GM19455 (cell line): Measurements from ENCODE around the gene OSBPL1A.

Experiments
- ATAC-seq: cut with Tn5 transposase; IDR thresholded peaks from one replicate; pipeline ENCODE4 v1.9.1; 2021; ENCODE audit not compliant: unreplicated experiment

Gene OSBPL1A

DNA sequence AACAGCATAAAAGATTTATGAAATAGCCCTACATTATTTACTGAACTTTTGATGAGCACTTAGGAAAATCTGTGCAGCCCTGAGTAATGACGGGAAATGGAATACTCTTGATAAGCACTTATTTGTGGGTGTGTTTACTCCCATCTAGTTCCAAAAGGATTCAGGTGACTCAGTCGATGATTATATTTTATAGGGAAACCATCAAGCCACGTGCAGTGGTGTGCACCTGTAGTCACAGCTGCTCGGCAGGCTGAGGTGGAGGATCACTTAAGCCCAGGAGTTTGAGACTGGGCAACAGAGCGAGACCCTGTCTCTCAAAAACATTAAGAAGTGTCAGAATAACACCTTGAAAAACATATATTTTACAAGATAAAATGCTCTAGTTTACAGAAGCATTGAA lies 166.9 kb downstream of the OSBPL1A start:
- ATAC-seq: no peak

DNA sequence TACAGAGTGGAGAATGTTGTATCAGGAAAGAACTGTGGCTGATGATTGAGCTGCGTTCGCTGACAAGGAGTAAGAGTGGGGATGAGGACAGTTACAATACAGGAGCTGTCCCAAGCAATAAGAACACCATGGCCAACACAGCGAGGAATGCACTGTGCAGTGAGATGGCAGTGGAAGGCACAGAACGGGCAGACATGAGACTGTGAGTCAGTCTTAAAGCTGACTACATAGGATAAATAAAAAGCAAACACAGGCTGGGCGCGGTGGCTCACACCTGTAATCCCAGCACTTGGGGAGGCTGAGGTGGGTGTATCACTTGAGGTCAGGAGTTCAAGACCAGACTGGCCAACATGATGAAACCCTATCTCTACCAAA lies 169.0 kb downstream of the OSBPL1A start:
- ATAC-seq: no peak

DNA sequence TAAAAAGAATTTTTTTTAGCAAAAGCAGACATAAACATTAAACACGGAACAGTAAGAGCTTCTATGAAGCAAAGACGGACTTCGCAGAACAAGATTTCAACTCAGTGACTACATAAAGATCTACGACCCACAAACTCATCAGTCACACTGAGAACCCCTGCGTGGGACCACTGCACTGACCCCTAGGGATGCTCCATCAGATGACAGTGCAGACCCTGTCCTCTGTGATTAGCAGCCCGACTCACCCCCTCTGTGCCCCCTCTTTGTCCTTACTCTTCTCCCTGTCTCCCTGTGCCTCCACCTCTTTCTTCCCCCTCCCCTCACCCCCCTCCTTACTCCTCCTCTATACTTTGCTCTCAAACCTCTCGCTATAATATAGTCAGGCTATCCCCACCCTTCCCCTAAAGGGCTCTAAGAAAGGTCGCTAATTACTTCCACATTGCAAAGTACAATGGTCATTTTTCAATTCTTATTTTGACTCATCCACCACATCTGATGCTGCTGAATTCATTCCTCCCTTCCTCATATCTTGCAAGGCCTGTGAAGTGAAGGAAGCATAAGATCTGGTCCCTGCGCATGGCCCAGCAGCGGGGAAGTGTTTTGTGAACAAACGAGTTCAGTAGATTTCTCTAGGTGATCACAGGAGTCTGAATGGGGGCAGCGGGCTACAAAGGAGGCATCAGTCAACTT lies 169.5 kb downstream of the OSBPL1A start:
- ATAC-seq: no peak

DNA sequence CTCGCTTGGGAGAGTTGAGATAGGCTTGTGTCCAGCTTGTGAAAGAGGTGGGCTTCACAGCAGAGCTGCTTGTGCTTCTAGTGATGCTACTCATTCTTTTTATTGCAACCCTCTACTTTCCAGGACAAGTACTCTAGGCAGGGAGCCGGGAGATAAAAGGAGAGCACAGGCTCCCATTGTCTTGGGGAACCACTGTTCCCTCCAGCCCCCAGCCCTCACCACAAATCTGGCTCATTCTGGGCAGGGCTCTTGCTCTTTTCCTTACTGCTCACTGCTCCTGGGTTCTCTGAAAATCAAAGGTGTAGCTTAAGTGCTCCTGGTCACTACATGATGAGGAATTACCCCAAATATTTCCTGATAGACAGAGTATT lies 177.3 kb downstream of the OSBPL1A start:
- no peak for ATAC-seq

DNA sequence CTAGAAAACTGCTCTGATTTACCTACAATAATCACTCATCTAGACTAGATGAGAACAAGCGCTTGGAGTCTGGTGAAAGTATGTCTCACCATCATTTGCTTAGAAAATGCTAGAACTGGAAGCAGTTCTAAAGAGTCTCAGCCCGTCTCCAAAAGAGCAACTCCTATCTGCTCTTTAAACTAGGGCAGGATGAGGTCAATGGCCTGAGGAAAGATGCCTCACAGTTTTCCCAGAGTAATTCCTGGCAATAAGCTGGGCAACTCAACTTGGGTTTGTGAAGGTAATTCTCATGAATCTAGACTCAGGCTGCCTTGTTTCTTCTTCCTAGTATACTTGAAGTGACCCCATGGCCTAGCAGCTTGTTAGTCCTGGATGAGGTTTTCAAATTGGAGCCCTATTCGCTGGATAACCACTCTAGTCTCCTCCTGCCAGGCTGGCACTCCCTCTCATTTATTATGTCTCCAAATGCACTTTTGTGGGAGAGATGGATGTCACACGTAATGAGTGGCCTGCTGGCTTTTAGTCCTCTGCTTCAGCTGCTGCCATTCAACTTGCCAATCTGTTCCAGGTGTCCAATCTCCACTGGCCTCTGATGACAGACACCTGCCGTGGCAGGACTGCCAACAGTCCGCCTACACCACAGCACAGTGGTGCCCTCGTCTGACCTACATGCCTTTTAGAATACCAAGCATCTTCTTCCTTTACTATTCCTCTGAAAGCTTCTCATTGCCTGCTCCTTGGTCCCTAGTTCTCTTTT lies 177.9 kb downstream of the OSBPL1A start:
- ATAC-seq: no peak

DNA sequence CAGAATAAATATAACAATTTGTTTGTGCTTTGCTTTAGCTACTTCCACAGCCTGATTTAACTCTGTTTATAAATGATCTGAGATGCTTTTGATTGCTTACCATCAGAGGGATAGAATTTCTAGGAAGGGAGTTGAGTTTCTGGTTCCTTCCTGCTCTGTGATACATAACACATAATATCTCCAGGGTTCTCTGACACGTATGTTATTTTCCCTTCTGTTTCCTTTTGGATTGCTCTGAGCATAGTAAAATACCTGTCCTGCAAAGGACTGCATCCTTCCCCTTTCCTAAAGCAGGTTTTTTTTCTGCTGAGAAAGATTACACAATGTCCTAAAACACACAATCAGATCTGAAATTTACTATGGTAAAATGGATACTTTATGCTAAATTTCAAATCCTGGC lies 182.7 kb downstream of the OSBPL1A start:
- ATAC-seq: no peak

DNA sequence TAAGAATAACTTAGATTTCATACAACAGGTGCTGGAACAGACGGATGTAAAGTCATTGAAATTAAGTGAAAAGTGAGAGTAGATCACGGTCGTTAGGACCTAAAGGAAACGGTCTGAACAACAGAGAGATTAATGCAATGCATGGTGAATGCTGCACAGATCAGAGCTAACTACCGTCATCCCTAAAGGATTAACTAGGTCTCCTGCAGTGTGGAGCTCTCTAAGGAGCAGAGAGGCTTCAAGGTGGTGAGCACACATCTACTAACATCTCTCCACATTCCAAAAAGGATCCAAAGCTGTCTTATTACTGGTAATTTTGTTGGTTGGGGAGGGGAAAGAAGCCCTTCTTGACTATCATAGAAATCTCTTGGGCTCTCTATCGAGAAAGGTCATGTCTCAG lies 183.5 kb downstream of the OSBPL1A start:
- ATAC-seq: no peak

DNA sequence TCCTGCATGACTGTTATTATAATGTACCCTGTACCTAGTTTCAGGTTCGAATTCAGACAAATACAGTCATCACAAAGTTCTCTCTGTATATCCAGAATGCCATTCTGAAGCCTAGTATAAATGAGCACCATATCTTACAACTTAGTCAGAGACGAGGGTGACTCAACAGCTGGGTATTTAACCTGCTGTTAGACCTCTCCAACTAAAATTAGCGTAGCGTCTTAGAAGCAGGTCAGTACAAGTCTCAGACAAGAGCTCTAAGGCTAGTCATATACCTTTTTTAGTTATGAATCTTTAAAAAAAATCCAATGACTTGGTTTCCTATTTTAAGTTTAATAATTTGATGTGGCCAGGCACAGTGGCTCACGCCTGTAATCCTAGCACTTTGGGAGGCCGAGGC lies 184.7 kb downstream of the OSBPL1A start:
- ATAC-seq: no peak

DNA sequence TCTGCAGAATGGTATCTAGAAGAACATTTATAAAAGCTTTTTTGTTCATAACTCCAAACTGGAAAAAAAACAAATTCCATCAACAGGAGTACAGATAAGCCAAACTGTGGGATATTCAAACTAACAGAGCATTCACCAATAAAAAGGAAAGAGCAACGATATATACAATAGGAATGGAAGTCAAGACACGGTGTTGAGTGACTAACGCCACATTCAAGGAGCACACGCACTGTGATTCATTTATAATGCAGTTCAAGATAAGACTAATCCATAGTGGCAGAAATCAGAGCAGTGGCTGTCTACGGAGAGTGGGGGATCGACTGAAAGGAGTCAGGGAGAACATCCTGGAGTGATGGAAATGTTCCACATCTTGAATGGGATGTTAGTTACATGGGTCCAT lies 188.1 kb downstream of the OSBPL1A start:
- ATAC-seq: no peak

DNA sequence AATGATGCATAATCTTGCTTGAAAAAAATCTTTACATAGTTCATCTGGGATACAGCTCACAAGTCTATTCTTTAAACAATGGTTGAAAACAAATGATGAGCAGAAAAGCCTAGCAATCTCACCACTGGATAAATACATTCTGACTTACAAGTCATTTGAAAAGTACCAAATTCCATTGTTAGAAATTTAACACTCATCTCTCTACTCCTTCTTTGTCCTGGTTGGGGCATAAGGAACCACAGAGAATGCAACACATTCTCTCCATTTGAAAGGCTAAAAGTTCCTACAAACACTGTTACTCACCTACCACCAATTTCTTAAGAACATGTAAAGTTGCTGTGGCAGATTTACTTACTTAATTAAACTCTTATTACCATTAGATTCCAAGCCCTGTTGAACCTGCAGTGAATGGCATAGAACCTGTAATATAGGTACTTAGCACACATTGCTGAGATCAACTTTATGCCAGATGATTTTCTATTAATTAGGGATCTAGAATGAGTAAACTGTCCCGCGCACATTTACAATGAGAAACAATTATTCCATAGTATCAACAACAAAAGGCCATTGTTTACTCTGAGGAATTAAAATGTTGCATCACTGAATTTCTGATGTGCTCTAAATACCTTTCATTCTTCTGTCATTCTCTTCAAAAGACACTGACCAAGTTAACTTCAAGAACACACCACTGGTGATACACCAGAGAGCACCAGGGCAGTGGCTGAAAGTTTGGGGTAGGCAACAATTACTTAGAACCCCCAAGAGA lies 189.2 kb downstream of the OSBPL1A start:
- no peak for ATAC-seq

DNA sequence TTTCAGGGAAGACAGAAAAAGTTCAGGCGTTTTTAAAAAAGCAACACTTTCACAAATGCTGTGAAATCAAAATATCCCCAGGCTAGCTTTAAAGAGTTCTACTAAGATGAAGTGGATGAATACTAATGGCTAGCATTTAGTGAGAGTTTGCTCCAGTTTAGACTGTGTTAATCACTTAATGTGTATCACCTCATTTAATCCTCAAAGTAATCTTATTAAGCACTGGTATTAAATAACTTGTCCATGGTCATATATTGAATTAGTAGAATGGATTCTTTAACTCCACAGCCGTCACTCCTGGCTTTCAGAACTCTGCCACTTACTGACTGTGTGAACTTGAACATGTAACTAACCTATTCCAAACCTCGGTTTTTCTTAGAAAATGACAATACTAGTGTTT lies 192.7 kb downstream of the OSBPL1A start:
- no peak for ATAC-seq

DNA sequence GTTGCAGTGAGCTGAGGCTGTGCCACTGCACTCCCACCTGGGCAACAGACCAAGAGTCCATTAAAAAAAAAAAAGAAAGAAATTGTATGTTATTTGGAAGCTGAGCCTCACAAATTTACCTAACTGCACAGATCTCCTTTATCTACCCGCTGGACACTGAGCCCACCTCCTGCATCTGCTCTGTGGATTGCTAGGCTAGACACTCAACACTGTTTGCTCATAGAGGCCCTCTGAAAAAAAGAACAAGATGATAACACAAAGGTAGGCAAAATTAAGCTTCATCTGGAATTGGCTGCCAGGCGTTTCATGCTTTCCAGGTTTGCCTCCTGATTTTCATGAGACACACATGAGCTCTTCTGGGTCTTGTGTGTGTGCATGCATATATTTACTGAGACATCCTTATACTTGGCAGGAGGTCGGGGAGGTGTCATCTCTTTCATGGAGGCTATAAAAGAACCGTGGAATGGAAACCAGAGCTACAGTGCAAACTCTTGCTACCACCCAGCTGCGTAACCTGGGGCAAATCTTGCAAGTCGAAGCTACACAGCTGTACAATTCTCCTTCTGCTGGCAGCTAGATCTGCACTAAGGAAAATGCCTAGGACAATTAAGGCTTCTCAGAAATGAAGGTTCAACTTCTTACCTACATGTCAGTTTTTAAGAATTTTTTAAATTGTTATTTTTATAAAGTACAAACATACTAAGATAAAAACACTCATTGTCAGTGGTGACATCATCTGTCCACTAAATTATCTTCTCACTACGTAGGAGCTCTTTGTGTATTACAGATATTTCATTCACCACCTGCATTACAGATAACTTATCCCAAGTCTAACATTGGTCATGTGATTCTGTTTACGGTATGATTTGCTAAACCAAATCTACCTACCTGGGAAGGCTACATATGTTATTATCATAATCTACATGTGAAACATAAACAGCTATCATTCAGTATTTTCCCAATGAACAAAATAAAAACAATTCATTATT lies 195.6 kb downstream of the OSBPL1A start:
- no peak for ATAC-seq

DNA sequence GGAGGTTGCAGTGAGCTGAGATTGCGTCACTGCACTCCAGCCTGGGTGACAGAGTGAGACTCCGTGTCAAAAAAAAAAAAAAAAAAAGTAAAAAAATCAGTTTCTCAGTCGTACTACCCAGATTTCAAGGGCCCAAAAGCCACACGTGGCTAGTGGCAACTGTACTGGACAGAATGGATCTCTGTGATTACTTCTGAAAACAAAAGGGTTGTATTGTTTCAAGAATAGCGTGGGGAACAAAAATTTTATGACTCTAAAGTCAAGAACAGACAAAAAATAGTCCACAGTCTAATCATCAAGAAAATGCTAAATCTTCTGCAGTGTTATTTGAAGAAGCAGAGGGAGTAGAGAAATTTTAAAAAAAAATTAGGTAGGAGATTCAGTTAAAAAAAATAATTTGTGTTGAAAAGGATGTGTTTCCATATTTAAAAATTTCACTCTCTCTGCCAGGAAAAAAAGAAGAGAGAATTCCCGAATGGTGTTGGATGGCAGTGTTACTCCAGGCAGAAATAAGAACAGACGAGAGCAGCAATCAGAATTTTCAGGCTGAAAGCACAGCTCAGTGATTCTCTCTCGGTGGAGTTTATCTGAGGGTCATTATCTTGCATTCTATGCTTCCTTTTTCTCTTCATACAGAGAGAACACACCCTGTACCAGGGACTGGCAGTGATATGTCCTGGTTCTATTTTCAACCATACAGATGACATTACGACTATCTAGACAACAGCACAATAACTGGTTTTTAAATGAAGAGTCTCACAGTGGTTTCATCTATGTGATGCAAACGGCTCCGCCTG lies 196.9 kb downstream of the OSBPL1A start:
- no peak for ATAC-seq

DNA sequence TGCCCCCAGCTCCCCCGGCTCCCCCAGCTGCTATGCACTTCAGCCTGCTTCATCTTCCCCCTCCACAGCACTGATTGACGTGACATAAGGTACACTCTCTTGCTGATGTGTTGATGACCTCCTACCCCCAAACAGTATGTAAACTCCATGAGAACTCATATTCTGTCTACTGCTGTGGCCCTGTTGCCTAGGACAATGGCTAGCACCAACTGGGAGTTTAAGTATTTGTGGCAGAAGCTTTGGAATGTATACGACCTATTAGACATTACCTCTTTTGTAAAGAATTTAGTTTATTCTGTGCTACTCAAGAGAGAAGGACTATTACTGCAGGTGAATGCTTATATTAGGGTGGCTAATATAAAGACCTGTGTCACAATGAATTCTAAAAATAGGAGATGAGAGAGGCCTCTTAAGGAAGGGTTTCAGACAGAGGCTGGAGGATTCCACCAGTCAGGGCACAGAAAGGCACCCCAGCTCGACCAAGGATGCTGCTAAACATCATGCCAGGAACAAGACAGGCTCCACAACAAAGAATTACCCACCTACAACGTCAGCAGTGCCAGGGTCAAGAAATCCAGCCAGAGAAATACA lies 198.2 kb downstream of the OSBPL1A start:
- ATAC-seq: no peak

DNA sequence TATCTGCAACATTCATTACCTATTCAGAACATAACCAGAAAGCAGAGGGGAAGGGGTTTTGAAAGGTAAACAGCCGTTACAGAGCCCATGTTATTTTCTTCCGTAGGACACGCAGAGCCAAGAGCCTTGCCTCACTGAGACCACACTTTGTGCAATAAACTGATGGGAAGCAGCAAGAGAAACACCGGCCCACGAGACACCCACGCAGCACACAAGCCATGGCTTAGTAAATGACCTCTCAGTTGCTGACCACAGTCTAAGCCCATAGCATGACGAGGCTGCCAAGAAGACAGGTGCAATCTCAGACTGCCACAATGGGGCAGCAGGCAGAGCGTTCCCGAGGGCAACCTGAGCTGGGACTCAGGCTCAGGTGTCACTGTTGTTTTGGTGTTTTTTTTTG lies 199.2 kb downstream of the OSBPL1A start:
- no peak for ATAC-seq

DNA sequence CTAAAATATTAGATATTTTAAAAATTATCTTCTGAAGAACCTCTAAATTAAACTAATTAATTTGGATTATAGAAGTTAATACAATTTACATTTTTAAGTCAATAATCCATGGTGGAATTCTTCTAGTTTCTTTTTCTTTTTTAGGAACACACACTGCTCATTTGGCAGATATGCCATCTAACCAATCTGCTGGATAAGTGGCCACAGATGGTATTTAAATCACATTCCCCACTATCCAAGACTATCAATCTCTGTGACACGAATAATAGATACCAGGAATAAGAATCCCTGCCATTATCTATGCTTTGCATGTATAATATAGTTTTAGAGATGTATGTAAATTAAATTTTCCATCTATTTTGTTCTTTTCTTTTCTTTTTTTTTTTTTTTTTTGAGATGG lies 200.2 kb downstream of the OSBPL1A start:
- ATAC-seq: no peak

DNA sequence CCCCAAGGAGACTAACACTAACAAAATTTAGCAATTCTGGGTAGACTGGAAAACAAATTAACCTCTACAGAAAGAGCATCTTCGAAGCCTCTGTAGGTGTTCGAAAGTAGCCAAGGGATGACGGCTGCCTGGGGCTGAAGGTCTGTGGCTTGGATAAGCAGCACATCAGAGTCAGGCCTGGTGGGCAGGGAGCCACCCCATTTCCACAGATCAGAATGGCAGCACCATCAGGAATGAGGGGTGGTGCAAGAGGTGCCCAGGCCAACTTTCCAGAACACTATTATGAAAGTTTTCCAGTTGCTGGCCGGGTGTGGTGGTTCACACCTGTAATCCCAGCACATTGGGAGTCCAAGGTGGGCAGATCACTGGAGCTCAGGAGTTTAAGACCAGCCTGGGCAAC lies 200.9 kb downstream of the OSBPL1A start:
- ATAC-seq: no peak

DNA sequence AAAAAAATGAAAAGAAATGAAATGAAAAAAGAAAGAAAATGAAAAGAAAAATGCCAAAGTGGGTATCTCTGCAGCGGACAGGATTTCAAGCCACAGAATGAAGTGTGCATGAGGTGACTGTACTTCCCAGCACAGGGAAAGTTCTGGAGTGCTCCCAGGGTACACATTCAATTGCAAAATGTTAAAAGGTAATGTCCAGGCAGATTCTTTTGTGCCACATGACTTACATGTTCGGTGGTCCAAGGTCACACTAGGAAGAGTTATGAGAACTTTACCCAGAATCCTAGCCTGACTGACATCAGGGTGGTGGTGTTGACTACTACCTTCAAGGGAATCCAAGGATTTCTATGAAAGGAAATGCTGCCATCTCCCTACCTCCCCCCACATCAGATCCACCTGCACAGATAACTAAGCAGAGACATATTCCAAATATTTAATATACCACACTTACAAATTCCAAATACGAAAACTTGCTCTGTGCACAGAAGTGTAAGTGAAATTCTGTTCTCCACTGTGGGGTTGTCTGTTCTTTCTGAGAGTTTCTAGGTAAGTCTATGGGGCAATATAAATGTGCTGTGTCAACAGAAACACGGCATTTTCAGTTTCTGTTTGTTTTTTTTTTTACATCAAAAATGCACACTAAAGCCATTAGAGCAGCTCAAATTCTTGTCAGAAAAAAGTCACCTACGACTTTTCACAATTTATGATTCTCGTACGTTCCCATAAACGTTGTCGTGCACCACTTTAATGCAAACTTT lies 202.1 kb downstream of the OSBPL1A start:
- ATAC-seq: no peak

DNA sequence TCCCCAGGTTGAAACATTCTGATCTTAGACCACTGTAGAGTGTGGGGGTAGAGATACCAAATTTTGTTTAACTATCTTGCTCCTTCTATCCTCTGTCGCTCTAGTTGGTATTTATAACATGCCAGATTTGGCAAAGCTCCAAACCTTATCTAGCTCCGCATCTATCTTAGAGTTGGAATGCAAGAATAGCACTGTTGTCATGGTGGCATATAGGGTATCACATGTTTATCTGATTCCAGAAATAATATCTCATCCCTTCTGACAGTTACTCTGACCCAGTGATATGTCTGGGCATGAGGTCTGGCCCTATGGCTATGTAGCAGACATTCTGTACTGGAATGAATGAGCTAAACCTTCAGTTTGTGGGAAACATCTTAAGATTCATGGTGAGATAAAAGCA lies 207.0 kb downstream of the OSBPL1A start:
- ATAC-seq: no peak
